Sigmoid colon (tissue), 7 donors: ENCODE measurements around the gene LHX2. TPM values are rescaled to one million over a fixed set of nuclear protein-coding genes. Genes with fewer than 3 reads are reported as not detected.

Experiments
- DNase-seq: peaks from one replicate; pipeline ENCODE4 v3.0.0-alpha.2; 2019
- H3K27ac ChIP-seq, 4 donors: fragments of 200-600 bp; sonication (generic); one replicate each; pipeline ENCODE4 v1.5.1; 2016 to 2019; ENCODE audit warnings: mild to moderate bottlenecking in 1 of 4
- H3K27me3 ChIP-seq, 3 donors: fragments of 200-600 bp; sonication (generic); one replicate each; pipeline ENCODE4 v1.5.1; 2019; ENCODE audit warnings: mild to moderate bottlenecking in 1 of 3
- H3K36me3 ChIP-seq, 4 donors: fragments of 200-600 bp; sonication (generic); one replicate each; pipeline ENCODE4 v1.5.1; 2016 to 2019
- H3K4me1 ChIP-seq, 4 donors: fragments of 200-600 bp; sonication (generic); one replicate each; pipeline ENCODE4 v1.5.1; 2017 to 2019
- H3K4me3 ChIP-seq, 4 donors: fragments of 200-600 bp; sonication (generic); one replicate each; pipeline ENCODE4 v1.5.1; 2017 to 2019; ENCODE audit warnings: mild to moderate bottlenecking in 2 of 4, moderate library complexity in 1 of 4
- H3K9me3 ChIP-seq, 4 donors: fragments of 200-600 bp in 3 of 4; sonication (generic) in 3 of 4; one replicate each; pipeline versions ENCODE4 v1.5.1 to v1.6.1; 2013 to 2019
- EP300 ChIP-seq, 4 donors: sonication (generic); formaldehyde crosslinking; IDR thresholded peaks; one replicate each; pipeline ENCODE4 v1.6.1; 2017; ENCODE audit warnings: antibody characterized with exemption in 4 of 4
- POLR2A ChIP-seq, 2 donors: fragments of 450-650 bp; IDR thresholded peaks; one replicate each; pipeline ENCODE4 v1.6.1; 2016; ENCODE audit warnings: antibody characterized with exemption in 2 of 2, mild to moderate bottlenecking in 2 of 2, moderate library complexity in 2 of 2
- POLR2AphosphoS5 ChIP-seq, 4 donors: sonication (generic); formaldehyde crosslinking; IDR thresholded peaks; one replicate each; pipeline ENCODE4 v1.6.1; 2017; ENCODE audit warnings: antibody characterized with exemption in 4 of 4
- WGBS, 2 donors: extraction: QIAGEN DNeasy Blood & Tissue Kit; methylation state at CpG; one replicate each; pipeline ENCODE4 v1.1.7; 2013; 5-methylcytosine and 5-hydroxymethylcytosine counted together
- intact Hi-C: fragments of 100-400 bp; cut with DNase I; formaldehyde crosslinking; loops from one replicate; pipeline ENCODE4 v1.15.1; 2023
- polyA plus RNA-seq, 3 donors: library from polyadenylated mRNA; stranded (reverse); fragments of 200-250 nt; gene quantifications; one replicate each; pipeline ENCODE4 v1.2.3, GENCODE V29; 2013
- total RNA-seq, 4 donors: library from RNA; depleted of rRNA; stranded (reverse); fragments of >200 nt; gene quantifications; one replicate each; pipeline ENCODE4 v1.1.0, GENCODE V29; 2016
- TF ChIP-seq, protein P1 (sequence below), 4 experiments: fragments of 450-650 bp in 3 of 4; fragments of 200-600 bp in 1 of 4; IDR thresholded peaks; one replicate each; pipeline ENCODE4 v1.5.1; 2016 to 2019; ENCODE audit warnings: antibody characterized with exemption in 4 of 4, mild to moderate bottlenecking in 3 of 4, moderate library complexity in 2 of 4
- donor health status: healthy with polysubstance abuse.
- donor health status: Bipolar disorder and iron deficiency.
- donor health status: healthy.

Gene LHX2
- total and polyA plus RNA-seq, 7 donors = 3.3 TPM; not detected in 6

DNA sequence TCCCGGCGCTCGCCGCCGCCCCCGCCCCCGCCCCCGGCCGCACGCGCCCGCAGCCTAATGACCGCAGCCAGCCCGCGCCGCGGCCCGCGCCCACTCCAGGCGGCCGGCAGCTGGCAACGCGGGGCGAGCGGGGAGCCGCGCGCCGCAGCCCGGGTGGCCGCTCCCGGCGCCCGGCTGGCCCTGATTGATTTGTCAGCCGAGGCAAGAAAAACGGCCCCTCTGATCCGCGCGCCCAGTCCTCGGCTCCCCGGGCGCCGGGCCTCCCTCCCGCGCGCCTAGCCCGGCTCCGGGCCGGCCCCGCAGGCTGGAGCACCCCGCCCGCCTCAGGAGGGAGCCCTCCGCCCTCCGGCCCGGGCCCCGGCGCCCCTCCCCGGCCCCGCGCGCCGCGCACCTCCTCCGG, 11.9 kb upstream of the LHX2 start:
- 1% methylated on average over 64 of the region's 64 CpGs for WGBS, 2 donors
- TF ChIP-seq, protein P1, sequence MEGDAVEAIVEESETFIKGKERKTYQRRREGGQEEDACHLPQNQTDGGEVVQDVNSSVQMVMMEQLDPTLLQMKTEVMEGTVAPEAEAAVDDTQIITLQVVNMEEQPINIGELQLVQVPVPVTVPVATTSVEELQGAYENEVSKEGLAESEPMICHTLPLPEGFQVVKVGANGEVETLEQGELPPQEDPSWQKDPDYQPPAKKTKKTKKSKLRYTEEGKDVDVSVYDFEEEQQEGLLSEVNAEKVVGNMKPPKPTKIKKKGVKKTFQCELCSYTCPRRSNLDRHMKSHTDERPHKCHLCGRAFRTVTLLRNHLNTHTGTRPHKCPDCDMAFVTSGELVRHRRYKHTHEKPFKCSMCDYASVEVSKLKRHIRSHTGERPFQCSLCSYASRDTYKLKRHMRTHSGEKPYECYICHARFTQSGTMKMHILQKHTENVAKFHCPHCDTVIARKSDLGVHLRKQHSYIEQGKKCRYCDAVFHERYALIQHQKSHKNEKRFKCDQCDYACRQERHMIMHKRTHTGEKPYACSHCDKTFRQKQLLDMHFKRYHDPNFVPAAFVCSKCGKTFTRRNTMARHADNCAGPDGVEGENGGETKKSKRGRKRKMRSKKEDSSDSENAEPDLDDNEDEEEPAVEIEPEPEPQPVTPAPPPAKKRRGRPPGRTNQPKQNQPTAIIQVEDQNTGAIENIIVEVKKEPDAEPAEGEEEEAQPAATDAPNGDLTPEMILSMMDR (IDR thresholded peaks at IDR 0.05) = no peak
- TF ChIP-seq POLR2A (IDR thresholded peaks at IDR 0.05) (no peak), EP300 (IDR thresholded peaks at IDR 0.05) (no peak), POLR2AphosphoS5 (IDR thresholded peaks at IDR 0.05) (no peak)
- peaks cover 54 to 95% (median 89%) of the 10 kb centered on the region in 3 donors for H3K27me3 ChIP-seq

DNA sequence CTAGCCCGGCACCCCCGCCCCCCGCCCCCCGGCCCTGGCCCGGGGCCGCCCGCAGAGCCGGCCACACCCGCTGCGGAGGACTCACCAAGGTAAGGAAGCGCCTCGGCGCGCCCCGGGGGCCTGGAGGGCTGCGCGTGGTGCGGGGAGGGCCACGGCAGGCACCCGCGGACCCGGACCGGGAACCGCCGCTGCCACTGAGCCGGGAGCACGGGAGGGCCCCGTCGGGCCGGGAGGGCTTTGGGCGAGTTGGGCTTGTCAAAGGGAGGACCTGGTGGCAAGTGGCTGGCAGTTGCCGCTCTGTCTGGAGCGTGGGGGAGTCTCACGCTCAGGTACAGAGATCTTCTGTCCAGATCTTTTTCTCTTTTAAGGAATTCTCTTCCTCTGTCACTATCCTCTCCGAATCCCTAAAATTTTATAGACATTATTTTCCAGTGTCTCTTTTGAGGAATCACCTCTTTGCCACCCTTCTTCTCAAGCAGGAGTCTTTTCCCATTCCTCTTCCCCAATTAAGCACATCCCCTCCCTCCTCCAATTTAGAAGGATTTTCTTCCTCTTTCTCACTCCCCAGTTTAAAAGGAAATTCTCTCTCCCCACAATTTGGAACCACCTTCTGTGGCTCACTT, 11.3 kb upstream of the LHX2 start:
- Histone ChIP-seq H3K9me3 (no peaks in the 10 kb centered on the region), H3K4me3 (peak overlapping the region in 2 of 4 donors; percentile 9 to 19), H3K4me1 (peaks cover 0 to 37% (median 32%) of the 10 kb centered on the region in 4 donors), H3K36me3 (no peaks in the 10 kb centered on the region), H3K27ac (no peak overlapping the region), H3K27me3 (peaks cover 60 to 95% (median 89%) of the 10 kb centered on the region in 3 donors)
- TF ChIP-seq POLR2AphosphoS5 (IDR thresholded peaks at IDR 0.05) (no peak), EP300 (IDR thresholded peaks at IDR 0.05) (no peak), POLR2A (IDR thresholded peaks at IDR 0.05) (no peak)
- TF ChIP-seq, protein P1 (IDR thresholded peaks at IDR 0.05) = no peak
- no peak for DNase-seq
- 1 to 3% methylated on average over 35 of the region's 35 CpGs for WGBS, 2 donors
- intact Hi-C loops = no loop called here

More for the DNA sequence above, 11.9 kb upstream of the LHX2 start:
- intact Hi-C loops = no loop called here
- H3K9me3 ChIP-seq = no peaks in the 10 kb centered on the region
- DNase-seq = no peak
- no peak overlapping the region for H3K27ac ChIP-seq
- peak overlapping the region in 3 of 4 donors; percentile 9 to 29 (median 29) for H3K4me3 ChIP-seq
- peaks cover 0 to 37% (median 32%) of the 10 kb centered on the region in 4 donors for H3K4me1 ChIP-seq
- no peaks in the 10 kb centered on the region for H3K36me3 ChIP-seq

- DNase-seq = no peak
- no peaks in the 10 kb centered on the region for H3K36me3 ChIP-seq
- H3K27me3 ChIP-seq = peaks cover 67 to 95% (median 89%) of the 10 kb centered on the region in 3 donors
- no peak overlapping the region for H3K4me3 ChIP-seq
- peaks cover 0 to 37% (median 32%) of the 10 kb centered on the region in 4 donors for H3K4me1 ChIP-seq
- 5 to 7% methylated on average over 15 of the region's 15 CpGs for WGBS, 2 donors
- intact Hi-C loops = no loop called here
- H3K27ac ChIP-seq = no peak overlapping the region
- TF ChIP-seq, protein P1 (IDR thresholded peaks at IDR 0.05) = no peak
- TF ChIP-seq POLR2AphosphoS5 (IDR thresholded peaks at IDR 0.05) (no peak), POLR2A (IDR thresholded peaks at IDR 0.05) (no peak), EP300 (IDR thresholded peaks at IDR 0.05) (no peak)
- no peaks in the 10 kb centered on the region for H3K9me3 ChIP-seq
Measured at GRCh38 chr9:124000784-124001457, 10.6 kb upstream of the LHX2 start.

DNA sequence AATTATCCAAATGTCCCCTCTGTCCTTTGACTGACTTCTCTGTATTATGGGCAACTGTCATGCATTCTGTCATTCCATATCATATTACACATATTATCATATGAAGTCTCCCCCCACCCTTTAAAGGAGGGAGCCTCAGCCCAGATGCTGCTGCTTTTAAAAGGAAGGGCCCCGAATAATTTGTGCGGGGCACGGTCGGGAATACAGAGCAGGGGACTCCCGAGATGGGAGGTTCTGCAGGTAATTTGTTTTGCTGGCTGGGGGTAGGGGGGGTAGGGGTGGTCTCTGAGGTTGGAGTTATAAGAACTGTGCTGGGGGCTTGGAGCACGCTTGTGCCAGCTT, 10.1 kb upstream of the LHX2 start:
- TF ChIP-seq POLR2A (IDR thresholded peaks at IDR 0.05) = no peak
- 6 to 8% methylated on average over 6 of the region's 6 CpGs for WGBS, 2 donors

DNA sequence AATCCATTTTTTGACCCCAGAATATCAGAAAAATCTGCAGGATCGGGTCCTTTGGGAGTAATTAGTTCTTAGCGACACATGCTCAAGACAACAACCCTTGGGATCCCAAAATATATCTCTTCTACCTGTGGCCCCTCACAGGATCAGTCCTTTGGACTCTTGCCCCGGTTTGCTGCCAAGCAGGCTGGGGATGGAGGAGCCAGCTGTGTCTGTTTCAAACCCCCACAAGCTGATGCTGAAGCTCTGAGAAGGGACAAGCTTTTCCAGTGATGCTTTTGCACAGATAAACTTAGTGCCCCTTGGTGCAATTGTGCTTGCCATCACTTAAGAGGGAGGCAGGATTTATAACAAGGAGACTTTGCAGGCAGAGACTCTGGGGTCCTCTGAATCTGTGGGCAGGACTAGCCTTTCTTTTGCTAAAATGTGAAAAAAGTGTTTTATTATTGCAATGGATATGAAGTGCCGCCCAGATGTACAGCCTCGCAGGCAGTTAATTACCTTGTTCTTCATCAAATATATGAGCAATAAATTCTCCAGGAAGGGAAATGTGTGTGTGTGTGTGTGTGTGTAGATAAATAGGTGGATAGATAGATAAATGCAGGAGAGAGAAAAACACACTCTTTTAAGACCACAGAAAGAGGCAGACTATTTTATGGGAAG, 9.6 kb upstream of the LHX2 start:
- peaks cover 63 to 95% (median 91%) of the 10 kb centered on the region in 3 donors for H3K27me3 ChIP-seq
- H3K4me1 ChIP-seq = peaks cover 0 to 30% (median 25%) of the 10 kb centered on the region in 4 donors
- WGBS, 2 donors = 6 to 7% methylated on average over 5 of the region's 5 CpGs
- H3K27ac ChIP-seq = no peak overlapping the region
- no peaks in the 10 kb centered on the region for H3K36me3 ChIP-seq
- no peak overlapping the region for H3K4me3 ChIP-seq
- no peaks in the 10 kb centered on the region for H3K9me3 ChIP-seq
- intact Hi-C loops = no loop called here
- no peak for DNase-seq
- no peak for TF ChIP-seq POLR2A (IDR thresholded peaks at IDR 0.05)
- TF ChIP-seq, protein P1 (IDR thresholded peaks at IDR 0.05) = no peak
- no peak for TF ChIP-seq POLR2AphosphoS5 (IDR thresholded peaks at IDR 0.05)
- TF ChIP-seq EP300 (IDR thresholded peaks at IDR 0.05) = no peak

More for the DNA sequence above, 10.1 kb upstream of the LHX2 start:
- intact Hi-C loops = no loop called here
- no peak for DNase-seq
- Histone ChIP-seq H3K4me3 (no peak overlapping the region), H3K27me3 (peaks cover 64 to 95% (median 91%) of the 10 kb centered on the region in 3 donors), H3K9me3 (no peaks in the 10 kb centered on the region), H3K27ac (no peak overlapping the region), H3K4me1 (peaks cover 0 to 35% (median 30%) of the 10 kb centered on the region in 4 donors), H3K36me3 (no peaks in the 10 kb centered on the region)
